ENCODE measurements around the gene KLHDC4. TPM values are rescaled to one million over a fixed set of nuclear protein-coding genes. Genes with fewer than 3 reads are reported as not detected.
"Not testable (repeated sequence)": the region's sequence is repeated elsewhere in the genome, so short reads cannot be mapped to it uniquely, and the experiment has no call there.

KLHDC4 gene
- total and polyA plus RNA-seq, 8 donors = 15.5 to 82.1 (median 26.0) TPM

DNA sequence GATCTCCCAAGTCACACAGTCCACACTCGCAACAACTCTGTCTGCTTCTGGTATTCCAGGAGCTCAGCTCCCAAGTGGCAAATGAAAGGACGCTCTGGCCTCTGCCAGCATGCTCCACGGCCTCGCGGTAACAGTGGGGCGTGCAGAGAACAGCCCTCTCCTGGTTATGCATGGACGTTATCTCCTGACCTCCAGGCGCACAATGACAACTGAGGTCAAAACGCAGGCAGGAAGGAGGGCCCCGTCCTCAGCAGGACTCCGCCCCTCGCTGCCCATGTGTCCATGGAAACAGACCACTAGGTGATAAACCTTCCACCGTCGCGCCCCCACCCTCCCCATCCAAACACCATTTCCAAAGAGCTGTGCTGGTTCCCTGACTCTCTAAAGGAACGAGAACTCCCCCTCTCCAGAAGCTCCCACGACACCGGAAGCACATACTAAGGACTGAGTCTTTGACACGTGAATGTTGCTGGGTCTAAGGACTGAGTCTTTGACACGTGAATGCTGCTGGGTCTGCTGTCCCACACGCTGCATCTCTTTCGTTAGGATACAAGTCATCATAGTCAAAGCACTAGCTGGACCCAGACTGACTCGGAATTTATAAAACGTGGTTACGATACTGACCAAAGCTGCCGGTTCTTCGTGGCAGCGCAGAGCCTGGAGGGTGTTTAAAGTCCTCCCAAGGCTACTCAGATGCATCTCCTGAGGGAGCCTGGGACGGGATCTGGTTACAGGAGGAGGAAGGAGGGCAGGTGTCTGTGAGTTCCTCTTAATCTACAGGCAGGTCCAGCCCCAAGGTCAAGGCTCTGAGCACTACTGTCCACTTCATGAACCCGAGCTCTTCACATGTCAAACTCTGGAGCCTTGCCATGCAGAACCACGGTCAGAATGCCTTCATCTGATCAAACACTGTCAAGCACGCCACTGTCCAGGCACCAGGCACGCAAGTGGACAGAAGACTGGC, 43.9 kb downstream of the KLHDC4 start:
- H3K4me3 ChIP-seq = no peak overlapping the region
- no peaks in the 10 kb centered on the region for H3K27me3 ChIP-seq
- no peaks in the 10 kb centered on the region for H3K9me3 ChIP-seq
- no peak for DNase-seq
- no peaks in the 10 kb centered on the region for H3K36me3 ChIP-seq
- TF ChIP-seq, protein P1, sequence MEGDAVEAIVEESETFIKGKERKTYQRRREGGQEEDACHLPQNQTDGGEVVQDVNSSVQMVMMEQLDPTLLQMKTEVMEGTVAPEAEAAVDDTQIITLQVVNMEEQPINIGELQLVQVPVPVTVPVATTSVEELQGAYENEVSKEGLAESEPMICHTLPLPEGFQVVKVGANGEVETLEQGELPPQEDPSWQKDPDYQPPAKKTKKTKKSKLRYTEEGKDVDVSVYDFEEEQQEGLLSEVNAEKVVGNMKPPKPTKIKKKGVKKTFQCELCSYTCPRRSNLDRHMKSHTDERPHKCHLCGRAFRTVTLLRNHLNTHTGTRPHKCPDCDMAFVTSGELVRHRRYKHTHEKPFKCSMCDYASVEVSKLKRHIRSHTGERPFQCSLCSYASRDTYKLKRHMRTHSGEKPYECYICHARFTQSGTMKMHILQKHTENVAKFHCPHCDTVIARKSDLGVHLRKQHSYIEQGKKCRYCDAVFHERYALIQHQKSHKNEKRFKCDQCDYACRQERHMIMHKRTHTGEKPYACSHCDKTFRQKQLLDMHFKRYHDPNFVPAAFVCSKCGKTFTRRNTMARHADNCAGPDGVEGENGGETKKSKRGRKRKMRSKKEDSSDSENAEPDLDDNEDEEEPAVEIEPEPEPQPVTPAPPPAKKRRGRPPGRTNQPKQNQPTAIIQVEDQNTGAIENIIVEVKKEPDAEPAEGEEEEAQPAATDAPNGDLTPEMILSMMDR (IDR thresholded peaks at IDR 0.05) = no peak
- intact Hi-C loops (cut with DNase I) = no loop called here
- no peak overlapping the region for H3K27ac ChIP-seq
- FAIRE-seq = no peak
- 86 to 88% methylated on average over 33 of the region's 33 CpGs for WGBS, 2 donors
- no peaks in the 10 kb centered on the region for H3K4me1 ChIP-seq
- no peak for ATAC-seq

DNA sequence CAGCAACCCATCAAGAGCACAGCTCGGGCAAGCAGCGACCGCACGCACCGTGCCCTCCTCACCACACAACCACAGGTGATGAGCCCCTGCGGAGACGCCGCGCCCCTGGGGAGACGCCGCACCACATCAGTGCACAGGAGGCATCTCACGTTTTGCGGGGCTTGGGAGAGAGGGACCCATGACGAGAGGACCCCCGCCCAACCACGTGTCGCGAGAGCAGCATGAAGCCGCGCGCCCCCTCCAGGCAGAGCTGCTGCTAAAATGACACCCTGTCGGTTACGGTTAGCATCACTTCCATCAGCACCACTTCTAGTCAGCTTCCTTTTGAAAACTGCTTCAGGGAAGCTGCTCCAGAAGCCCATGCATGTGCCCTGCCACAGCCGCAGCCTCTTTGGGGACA, 45.3 kb downstream of the KLHDC4 start:
- ATAC-seq (no peak), DNase-seq (no peak), FAIRE-seq (no peak)
- Histone ChIP-seq H3K9me3 (no peaks in the 10 kb centered on the region), H3K27ac (no peak overlapping the region), H3K4me1 (no peaks in the 10 kb centered on the region), H3K27me3 (no peaks in the 10 kb centered on the region), H3K36me3 (no peaks in the 10 kb centered on the region), H3K4me3 (no peak overlapping the region)
- WGBS, 2 donors = 93 to 98% methylated on average over 20 to 24 of the region's 24 CpGs
- intact Hi-C loops (cut with DNase I) = no loop called here
- TF ChIP-seq, protein P1 (IDR thresholded peaks at IDR 0.05) = no peak

DNA sequence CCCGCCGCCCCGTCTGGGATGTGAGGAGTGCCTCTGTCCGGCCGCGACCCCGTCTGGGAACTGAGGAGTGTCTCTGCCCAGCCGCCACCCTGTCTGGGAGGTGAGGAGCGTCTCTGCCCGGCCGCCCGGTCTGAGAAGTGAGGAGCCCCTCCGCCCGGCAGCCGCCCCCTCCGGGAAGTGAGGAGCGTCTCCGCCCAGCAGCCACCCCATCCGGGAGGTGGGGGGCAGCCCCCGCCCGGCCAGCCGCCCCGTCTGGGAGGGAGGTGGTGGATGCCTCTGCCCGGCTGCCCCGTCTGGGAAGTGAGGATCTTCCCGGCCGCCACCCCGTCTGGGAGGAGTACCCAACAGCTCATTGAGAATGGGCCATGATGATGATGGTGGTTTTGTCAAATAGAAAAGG, 47.0 kb downstream of the KLHDC4 start:
- H3K27me3 ChIP-seq; DNase-seq; ATAC-seq; H3K4me1 ChIP-seq; FAIRE-seq; H3K9me3 ChIP-seq; H3K27ac ChIP-seq; H3K36me3 ChIP-seq; H3K4me3 ChIP-seq; intact Hi-C loops (cut with DNase I): not testable (repeated sequence)
- 93 to 98% methylated on average over 28 of the region's 28 CpGs for WGBS, 2 donors

DNA sequence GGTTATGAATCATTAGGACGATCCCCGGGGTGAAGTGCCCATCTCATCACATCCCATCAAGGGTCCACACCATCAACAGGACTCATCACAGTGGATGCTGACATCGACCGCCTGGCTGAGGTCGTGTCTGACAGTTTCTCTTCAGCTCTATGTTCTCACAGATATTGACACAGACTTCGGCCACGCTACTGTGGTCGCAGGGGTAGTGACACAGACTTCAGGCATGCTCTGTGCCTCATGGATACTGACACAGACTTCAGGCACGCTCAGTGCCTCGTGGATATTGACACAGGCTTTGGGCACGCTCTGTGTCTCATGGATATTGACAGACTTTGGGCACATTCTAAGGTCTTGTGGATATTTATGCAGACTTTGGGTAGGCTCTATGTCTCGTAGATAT, 50.1 kb downstream of the KLHDC4 start:
- H3K27ac ChIP-seq = no peak overlapping the region
- intact Hi-C loops (cut with DNase I) = no loop called here
- DNase-seq = no peak
- H3K4me3 ChIP-seq = no peak overlapping the region
- WGBS, 2 donors = 93 to 95% methylated on average over 12 of the region's 12 CpGs
- H3K9me3 ChIP-seq = no peaks in the 10 kb centered on the region
- no peaks in the 10 kb centered on the region for H3K27me3 ChIP-seq
- TF ChIP-seq, protein P1 (IDR thresholded peaks at IDR 0.05) = no peak
- peaks cover 0 to 9% (median 0%) of the 10 kb centered on the region in 3 donors for H3K36me3 ChIP-seq
- no peak for FAIRE-seq
- no peak for ATAC-seq
- H3K4me1 ChIP-seq = no peaks in the 10 kb centered on the region

DNA sequence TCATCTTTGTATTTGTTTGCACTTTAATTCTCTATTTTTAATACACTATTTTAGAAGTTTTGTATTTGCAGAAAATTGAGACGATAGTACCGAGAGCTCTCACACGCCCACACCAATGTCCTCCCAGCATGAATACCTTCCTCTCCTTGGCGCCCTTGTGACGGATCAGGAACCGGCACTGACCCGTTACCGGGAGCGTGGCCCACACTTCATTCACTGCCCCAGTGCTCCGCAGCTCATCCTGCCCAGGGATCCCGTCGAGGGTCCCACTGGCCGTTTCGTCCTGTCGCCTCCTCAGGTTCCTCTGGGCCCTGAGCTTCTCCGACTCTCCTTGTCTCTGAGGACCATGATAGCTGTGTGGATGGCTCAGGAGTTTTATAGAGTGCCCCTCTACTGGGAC, 50.6 kb downstream of the KLHDC4 start:
- Histone ChIP-seq H3K36me3 (peaks cover 0 to 13% (median 0%) of the 10 kb centered on the region in 3 donors), H3K4me3 (no peak overlapping the region), H3K27me3 (no peaks in the 10 kb centered on the region), H3K27ac (no peak overlapping the region), H3K9me3 (no peaks in the 10 kb centered on the region), H3K4me1 (no peaks in the 10 kb centered on the region)
- intact Hi-C loops (cut with DNase I) = no loop called here
- DNase-seq (no peak), ATAC-seq (no peak), FAIRE-seq (no peak)
- WGBS, 2 donors = 95 to 97% methylated on average over 16 of the region's 16 CpGs
- TF ChIP-seq, protein P1 (IDR thresholded peaks at IDR 0.05) = no peak
